HL-60/S4 (cell line): ENCODE results near the gene CACNB2.
"Not testable (repeated sequence)": the region's sequence is repeated elsewhere in the genome, so short reads cannot be mapped to it uniquely, and the experiment has no call there.

Experiments
- in situ Hi-C: fragments of 300-500 bp; cut with MboI; formaldehyde crosslinking; loops from 2 replicates; pipeline ENCODE4 v1.14.3; 2022; ENCODE audit warnings: low sequenced_read_pairs

CACNB2 gene

DNA sequence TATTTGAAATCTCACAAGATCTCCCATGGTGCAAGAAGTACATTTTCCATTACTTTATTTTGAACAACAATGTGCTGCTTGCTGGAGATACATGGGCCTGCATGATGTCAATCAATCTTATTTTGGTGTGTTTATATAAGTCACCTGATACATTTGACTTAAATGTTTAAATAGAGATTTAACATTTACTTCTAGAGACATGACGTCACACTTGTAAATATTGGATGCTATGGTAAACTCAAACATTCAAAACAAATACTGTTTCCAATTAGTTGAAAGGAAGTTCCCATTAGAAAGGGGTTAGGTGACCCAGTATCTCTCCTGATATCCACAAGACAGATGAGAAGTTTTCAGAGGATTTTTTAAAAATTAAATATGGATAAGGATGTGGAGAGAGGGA lies 296.7 kb downstream of the CACNB2 start:
- in situ Hi-C loops = no loop called here

DNA sequence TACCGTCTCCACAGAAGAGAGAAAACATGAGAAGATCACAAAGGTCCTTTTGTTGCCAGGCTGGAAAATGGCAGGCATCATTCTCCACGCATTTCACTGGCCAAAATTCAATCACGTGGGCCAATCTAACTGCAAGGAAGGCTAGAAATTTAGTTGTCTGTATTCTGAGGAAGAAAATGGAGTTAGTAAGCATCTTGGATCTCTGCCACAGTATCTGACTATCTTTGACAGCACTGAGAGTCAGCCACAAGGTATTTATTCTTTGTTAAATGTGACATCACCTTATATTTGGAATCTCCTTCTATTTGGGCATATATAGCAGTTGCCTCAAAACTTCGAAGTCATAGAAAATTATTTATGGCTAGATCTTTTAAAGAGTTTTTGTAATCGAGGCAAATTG lies 297.3 kb downstream of the CACNB2 start:
- in situ Hi-C loops = no loop called here

- in situ Hi-C loops = no loop called here
Observed at GRCh38 chr10:18438361-18439126, 298.3 kb downstream of the CACNB2 start.

DNA sequence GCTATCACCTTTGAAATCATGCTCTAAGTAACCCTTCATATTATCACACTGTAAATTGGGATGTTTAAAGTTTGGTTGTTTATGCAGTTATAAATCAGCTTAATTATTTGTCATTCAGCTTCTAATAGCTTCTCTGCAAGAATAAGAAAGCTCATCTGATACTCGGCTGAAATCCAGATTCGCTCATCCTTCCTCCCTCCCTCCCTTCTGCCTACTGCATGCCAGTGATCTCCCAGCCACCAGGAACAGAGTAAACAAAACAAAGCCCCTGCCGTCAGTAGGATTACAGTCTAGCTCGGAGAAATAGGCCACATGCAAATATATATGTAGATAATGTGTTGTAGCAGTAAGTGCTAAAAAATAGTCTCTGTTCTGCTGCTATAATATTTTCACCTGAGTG lies 299.4 kb downstream of the CACNB2 start:
- in situ Hi-C loops = no loop called here

DNA sequence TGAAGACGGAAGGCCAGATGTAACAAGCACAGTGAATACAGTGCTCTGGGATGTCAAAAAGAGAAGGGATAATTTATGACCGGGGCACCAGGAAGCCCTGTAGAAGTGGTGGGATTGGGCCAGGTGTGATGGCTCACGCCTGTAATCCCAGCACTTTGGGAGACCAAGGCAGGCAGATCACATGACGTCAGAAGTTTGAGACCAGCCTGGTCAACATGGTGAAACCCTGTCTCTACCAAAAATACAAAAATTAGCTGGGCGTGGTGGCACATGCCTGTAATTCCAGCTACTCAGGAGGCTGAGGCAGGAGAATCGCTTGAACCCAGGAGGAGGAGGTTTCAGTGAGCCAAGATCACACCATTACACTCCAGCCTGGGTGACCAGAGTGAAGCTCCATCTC lies 305.4 kb downstream of the CACNB2 start:
- in situ Hi-C loops = not testable (repeated sequence)

DNA sequence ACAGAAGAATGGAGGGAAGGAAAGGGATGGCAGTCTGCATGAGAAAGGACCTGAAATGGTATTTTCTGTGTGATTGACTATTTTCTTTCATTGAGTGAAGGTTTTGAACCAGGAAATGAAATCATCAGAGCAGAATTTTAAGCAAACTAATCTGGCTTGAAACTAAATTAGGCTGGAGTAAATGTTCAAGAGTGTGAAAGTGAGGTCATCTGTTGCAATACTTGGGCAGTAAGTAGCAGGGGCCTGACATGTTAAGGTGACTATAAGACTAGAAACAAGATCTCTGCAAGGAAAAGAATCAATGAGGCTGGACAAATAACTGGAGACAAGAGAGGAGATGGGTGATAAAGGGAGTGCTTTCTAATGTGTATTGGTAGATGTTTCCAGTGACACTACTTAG lies 306.0 kb downstream of the CACNB2 start:
- in situ Hi-C loops = no loop called here

- in situ Hi-C loops = no loop called here
Observed at GRCh38 chr10:18449611-18450026, 309.4 kb downstream of the CACNB2 start.

DNA sequence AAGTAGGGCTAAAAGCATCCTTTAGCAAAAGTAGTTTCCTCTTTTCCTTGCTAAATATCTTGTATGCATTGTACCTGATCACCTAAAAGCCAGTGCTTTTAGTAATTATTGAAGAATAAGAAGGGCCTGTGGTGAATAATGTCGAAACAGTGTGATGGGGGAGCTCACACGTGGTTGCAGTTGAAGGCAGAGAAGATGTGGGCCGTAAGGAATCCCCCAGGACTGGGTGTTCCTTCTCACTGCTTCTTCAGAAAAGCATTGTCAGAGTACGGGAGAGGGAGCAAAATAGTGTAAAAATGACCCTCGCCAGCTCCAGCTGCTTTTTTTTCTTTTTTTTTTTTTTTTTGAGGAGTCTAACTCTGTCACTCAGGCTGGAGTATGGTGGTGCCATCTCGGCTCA lies 310.1 kb downstream of the CACNB2 start:
- in situ Hi-C loops = no loop called here

- in situ Hi-C loops = no loop called here
Observed at GRCh38 chr10:18455086-18455884, 315.1 kb downstream of the CACNB2 start.

GRCh38 chr10:18456984-18457383 lies 316.8 kb downstream of the CACNB2 start:
- in situ Hi-C loops = no loop called here

GRCh38 chr10:18460032-18460431 lies 319.8 kb downstream of the CACNB2 start:
- in situ Hi-C loops = no loop called here

DNA sequence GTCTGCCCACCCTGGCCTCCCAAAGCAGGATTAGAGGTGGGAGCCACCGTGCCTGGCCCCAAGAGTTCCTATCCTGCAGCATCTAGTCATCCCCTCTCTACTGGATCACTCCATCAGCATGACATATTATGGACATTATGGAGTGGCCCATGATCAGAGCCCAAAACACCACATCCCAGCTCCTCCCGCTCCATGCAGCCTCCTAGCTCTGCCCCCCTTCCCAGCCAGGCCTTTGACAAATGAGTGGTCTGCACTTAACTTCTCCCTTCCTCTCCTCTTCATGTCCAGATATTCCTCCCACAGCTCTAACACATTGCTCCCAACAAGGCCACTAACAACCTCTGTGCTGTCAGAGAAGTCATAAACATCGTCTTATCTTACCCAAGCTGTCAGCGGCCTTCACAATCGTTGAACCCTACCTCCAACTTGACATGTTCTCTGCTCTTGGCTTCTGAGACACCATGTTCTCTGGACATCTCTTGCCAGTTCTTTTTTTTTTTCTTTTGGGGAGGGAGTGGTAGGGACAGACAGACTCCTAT lies 323.5 kb downstream of the CACNB2 start:
- in situ Hi-C loops = no loop called here

DNA sequence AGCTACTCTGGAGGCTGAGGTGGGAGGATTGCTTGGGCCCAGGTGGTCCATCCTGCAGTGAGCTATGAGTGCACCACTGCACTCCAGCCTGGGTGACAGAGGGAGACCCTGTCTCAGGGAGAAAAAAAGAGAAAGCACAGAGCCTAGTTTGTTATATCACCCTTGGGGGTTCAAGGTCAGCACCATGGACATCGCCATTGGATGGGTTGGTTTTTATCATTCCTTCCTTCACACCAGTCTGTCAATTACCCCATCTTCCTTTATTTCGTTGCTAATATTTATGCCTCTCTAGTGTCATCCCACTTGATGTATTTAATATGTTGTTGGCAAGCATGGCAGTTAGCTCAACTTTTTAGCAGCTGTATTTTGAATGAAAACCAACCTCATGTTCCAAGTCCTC lies 328.9 kb downstream of the CACNB2 start:
- in situ Hi-C loops = no loop called here

DNA sequence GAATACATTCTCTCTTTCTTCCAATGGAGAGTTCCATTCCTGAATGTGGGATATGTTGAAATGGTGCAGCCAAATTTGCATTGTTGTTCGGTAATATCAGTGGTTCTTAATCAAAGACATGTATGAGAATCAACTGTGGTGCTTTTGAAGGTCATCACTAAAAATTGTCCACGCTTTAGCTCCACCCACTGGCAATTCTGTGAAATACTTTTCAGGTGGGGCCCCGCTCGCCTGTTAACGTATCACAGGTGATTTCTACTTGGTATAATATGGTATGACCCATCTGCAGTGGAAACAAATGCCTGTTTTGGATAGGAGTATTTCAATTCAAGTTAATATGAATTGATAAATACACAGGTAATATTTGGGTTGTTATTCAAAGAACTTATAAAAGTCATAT lies 332.8 kb downstream of the CACNB2 start:
- in situ Hi-C loops = no loop called here

GRCh38 chr10:18473424-18474117 lies 333.3 kb downstream of the CACNB2 start:
- in situ Hi-C loops = no loop called here

- in situ Hi-C loops = no loop called here
Observed at GRCh38 chr10:18474118-18474455, 333.9 kb downstream of the CACNB2 start.

GRCh38 chr10:18476076-18476647 lies 335.9 kb downstream of the CACNB2 start:
- in situ Hi-C loops = no loop called here

DNA sequence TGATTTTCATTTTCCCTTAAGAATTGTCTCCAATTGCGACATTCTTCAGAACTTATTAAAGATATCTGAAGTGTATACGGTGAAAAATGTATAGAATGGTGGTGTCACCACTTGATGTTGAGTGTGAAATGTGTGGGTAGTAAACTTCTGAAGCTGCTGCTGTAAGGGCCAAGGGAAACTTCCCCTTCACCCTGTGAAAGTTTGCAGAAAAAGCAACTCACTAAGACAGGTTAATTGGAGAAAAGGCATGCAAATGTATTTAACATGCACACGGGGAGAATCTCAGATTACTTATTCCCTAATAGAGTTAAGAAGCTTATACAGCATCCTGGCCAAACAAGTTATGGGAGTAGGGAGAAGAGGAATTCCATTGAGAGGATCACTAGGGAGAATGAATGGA lies 338.1 kb downstream of the CACNB2 start:
- in situ Hi-C loops = no loop called here

GRCh38 chr10:18479502-18479901 lies 339.3 kb downstream of the CACNB2 start:
- in situ Hi-C loops = no loop called here

GRCh38 chr10:18483516-18484186 lies 343.4 kb downstream of the CACNB2 start:
- in situ Hi-C loops = no loop called here

GRCh38 chr10:18486438-18486837 lies 346.2 kb downstream of the CACNB2 start:
- in situ Hi-C loops = no loop called here
